ENCODE data around the gene KYAT1.

DNA sequence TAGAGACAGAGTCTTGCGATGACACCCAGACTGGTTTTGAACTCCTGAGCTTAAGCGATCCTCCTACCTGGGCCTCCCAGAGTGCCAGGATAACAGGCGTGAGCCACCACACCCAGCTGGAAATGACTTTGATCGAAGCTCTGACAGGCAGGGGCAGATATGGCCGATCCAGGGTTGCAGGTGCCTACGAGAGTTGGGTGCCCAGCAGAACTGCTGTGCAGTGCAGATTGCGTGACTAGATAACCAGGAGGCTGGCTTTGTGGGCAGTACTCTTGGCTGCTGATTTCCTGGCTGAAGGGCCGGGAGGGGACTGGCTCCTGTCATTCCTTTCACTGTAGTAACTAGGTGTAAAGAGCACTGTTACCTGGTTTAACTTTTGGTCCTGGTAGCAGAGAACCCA, 82.9 kb downstream of the KYAT1 start:
- TF ChIP-seq, protein P1, sequence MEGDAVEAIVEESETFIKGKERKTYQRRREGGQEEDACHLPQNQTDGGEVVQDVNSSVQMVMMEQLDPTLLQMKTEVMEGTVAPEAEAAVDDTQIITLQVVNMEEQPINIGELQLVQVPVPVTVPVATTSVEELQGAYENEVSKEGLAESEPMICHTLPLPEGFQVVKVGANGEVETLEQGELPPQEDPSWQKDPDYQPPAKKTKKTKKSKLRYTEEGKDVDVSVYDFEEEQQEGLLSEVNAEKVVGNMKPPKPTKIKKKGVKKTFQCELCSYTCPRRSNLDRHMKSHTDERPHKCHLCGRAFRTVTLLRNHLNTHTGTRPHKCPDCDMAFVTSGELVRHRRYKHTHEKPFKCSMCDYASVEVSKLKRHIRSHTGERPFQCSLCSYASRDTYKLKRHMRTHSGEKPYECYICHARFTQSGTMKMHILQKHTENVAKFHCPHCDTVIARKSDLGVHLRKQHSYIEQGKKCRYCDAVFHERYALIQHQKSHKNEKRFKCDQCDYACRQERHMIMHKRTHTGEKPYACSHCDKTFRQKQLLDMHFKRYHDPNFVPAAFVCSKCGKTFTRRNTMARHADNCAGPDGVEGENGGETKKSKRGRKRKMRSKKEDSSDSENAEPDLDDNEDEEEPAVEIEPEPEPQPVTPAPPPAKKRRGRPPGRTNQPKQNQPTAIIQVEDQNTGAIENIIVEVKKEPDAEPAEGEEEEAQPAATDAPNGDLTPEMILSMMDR (IDR thresholded peaks at IDR 0.05) = no peak
- TF ChIP-seq RNF2 (IDR thresholded peaks at IDR 0.05; ENCODE audit: borderline replicate concordance, low read depth) (no peak), HDAC2 (IDR thresholded peaks at IDR 0.05) (no peak), SMC3 (IDR thresholded peaks at IDR 0.05) (no peak), CEBPB (IDR thresholded peaks at IDR 0.05) (no peak), RFX5 (IDR thresholded peaks at IDR 0.05) (no peak), POLR2A (IDR thresholded peaks at IDR 0.05; ENCODE audit: low read length) (no peak), KDM5A (IDR thresholded peaks at IDR 0.05) (no peak), NFE2L2 (conservative IDR thresholded peaks at IDR 0.05; ENCODE audit: low read length) (no peak), EP300 (IDR thresholded peaks at IDR 0.05) (no peak)
- TF ChIP-seq, protein P2, sequence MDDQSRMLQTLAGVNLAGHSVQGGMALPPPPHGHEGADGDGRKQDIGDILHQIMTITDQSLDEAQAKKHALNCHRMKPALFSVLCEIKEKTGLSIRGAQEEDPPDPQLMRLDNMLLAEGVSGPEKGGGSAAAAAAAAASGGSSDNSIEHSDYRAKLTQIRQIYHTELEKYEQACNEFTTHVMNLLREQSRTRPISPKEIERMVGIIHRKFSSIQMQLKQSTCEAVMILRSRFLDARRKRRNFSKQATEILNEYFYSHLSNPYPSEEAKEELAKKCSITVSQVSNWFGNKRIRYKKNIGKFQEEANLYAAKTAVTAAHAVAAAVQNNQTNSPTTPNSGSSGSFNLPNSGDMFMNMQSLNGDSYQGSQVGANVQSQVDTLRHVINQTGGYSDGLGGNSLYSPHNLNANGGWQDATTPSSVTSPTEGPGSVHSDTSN (IDR thresholded peaks at IDR 0.05) = no peak
- TF ChIP-seq, protein P3, sequence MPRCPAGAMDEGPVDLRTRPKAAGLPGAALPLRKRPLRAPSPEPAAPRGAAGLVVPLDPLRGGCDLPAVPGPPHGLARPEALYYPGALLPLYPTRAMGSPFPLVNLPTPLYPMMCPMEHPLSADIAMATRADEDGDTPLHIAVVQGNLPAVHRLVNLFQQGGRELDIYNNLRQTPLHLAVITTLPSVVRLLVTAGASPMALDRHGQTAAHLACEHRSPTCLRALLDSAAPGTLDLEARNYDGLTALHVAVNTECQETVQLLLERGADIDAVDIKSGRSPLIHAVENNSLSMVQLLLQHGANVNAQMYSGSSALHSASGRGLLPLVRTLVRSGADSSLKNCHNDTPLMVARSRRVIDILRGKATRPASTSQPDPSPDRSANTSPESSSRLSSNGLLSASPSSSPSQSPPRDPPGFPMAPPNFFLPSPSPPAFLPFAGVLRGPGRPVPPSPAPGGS (IDR thresholded peaks at IDR 0.05) = no peak
